Measurements from ENCODE around the gene TRIM63.

DNA sequence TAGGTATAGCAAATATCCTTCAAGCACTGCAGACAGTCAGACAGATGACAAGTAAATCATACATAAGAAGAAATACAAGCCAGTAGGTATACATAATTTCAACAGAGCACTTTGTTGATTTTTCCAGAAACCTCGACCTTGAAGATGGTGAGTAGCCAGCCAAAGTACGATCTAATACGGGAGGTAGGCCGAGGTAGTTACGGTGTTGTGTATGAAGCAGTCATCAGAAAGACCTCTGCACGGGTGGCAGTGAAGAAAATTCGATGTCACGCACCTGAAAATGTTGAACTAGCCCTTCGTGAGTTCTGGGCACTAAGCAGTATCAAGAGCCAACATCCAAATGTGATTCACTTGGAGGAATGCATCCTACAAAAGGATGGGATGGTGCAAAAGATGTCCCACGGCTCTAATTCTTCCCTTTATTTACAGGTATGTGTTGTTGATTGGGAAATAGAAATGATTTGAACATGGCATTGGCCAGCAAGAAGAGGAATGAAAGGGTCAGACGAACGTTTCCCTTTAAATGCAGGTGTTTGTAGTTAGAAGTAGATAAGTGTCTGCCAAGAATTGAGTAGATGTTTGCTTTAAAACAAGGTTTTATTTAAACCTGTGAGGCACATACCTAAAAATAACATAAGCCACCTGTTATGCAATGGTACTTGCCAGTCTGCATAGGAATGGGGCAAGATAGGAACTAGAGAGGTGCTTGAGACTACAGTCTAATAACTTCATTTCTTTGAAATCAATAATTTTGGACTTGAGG lies 46.9 kb upstream of the TRIM63 start:
- no peak for TF ChIP-seq POLR2A (IDR thresholded peaks at IDR 0.05)
- TF ChIP-seq, protein P1, sequence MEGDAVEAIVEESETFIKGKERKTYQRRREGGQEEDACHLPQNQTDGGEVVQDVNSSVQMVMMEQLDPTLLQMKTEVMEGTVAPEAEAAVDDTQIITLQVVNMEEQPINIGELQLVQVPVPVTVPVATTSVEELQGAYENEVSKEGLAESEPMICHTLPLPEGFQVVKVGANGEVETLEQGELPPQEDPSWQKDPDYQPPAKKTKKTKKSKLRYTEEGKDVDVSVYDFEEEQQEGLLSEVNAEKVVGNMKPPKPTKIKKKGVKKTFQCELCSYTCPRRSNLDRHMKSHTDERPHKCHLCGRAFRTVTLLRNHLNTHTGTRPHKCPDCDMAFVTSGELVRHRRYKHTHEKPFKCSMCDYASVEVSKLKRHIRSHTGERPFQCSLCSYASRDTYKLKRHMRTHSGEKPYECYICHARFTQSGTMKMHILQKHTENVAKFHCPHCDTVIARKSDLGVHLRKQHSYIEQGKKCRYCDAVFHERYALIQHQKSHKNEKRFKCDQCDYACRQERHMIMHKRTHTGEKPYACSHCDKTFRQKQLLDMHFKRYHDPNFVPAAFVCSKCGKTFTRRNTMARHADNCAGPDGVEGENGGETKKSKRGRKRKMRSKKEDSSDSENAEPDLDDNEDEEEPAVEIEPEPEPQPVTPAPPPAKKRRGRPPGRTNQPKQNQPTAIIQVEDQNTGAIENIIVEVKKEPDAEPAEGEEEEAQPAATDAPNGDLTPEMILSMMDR (IDR thresholded peaks at IDR 0.05), result no peak
